Stimulated activated effector memory CD8-positive, alpha-beta T cell treated with anti-CD3 and anti-CD28 coated beads, Interleukin-12 subunit alpha, Interleukin-12 subunit beta, amount 100 ng/mL, for 72 hours (primary cell): Measurements from ENCODE around the gene CCDC85C.
A peak's percentile ranks its signal among the peaks of the same experiment; 100 is the strongest.

ENCODE experiments used
- ATAC-seq: fragments of 150-1000 bp; cut with Tn5 transposase; 2 replicates; pipeline ENCODE4 v1.10.0; 2021
- DNase-seq, 2 donors: peaks; one replicate each; pipeline ENCODE4 v3.0.0; 2021 to 2022; ENCODE audit warnings: low spot score in 2 of 2
- H3K27ac Mint-ChIP-seq: one replicate; pipeline ENCODE4 v1.8.0; 2022; ENCODE audit warnings: mild to moderate bottlenecking, mixed read lengths
- H3K36me3 Mint-ChIP-seq: one replicate; pipeline ENCODE4 v1.8.0; 2022; ENCODE audit warnings: mild to moderate bottlenecking, mixed read lengths
- H3K4me1 Mint-ChIP-seq: one replicate; pipeline ENCODE4 v1.8.0; 2022; ENCODE audit warnings: mixed read lengths
- H3K4me3 Mint-ChIP-seq: one replicate; pipeline ENCODE4 v1.8.0; 2022; ENCODE audit warnings: mild to moderate bottlenecking, mixed read lengths
- H3K9me3 Mint-ChIP-seq: one replicate; pipeline ENCODE4 v1.8.0; 2022; ENCODE audit warnings: mixed read lengths

CCDC85C gene

GRCh38 chr14:99636487-99636886 is 32.5 kb upstream of the CCDC85C start:
- no peaks in the 10 kb centered on the region for H3K4me1 Mint-ChIP-seq
- no peak overlapping the region for H3K4me3 Mint-ChIP-seq
- no peak for ATAC-seq
- DNase-seq = no peak
- no peak overlapping the region for H3K27ac Mint-ChIP-seq
- no peaks in the 10 kb centered on the region for H3K36me3 Mint-ChIP-seq
- no peaks in the 10 kb centered on the region for H3K9me3 Mint-ChIP-seq

- no peak for DNase-seq
- Mint-ChIP-seq H3K4me1 (no peaks in the 10 kb centered on the region), H3K9me3 (no peaks in the 10 kb centered on the region), H3K27ac (no peak overlapping the region), H3K4me3 (no peak overlapping the region), H3K36me3 (no peaks in the 10 kb centered on the region)
- no peak for ATAC-seq
Observed at GRCh38 chr14:99635116-99635515, 31.1 kb upstream of the CCDC85C start.

GRCh38 chr14:99634443-99634842 is 30.4 kb upstream of the CCDC85C start:
- no peak for ATAC-seq
- H3K9me3 Mint-ChIP-seq = no peaks in the 10 kb centered on the region
- no peaks in the 10 kb centered on the region for H3K36me3 Mint-ChIP-seq
- no peak overlapping the region for H3K4me3 Mint-ChIP-seq
- H3K27ac Mint-ChIP-seq = peak overlapping the region; percentile 68
- no peaks in the 10 kb centered on the region for H3K4me1 Mint-ChIP-seq
- DNase-seq = no peak

GRCh38 chr14:99633918-99634317 is 29.9 kb upstream of the CCDC85C start:
- DNase-seq (no peak), ATAC-seq (no peak)
- H3K4me3 Mint-ChIP-seq = no peak overlapping the region
- no peak overlapping the region for H3K27ac Mint-ChIP-seq
- peaks cover 3% of the 10 kb centered on the region for H3K4me1 Mint-ChIP-seq
- no peaks in the 10 kb centered on the region for H3K36me3 Mint-ChIP-seq
- no peaks in the 10 kb centered on the region for H3K9me3 Mint-ChIP-seq

GRCh38 chr14:99633141-99633540 is 29.1 kb upstream of the CCDC85C start:
- no peak for DNase-seq
- Mint-ChIP-seq H3K36me3 (no peaks in the 10 kb centered on the region), H3K4me3 (no peak overlapping the region), H3K27ac (no peak overlapping the region), H3K9me3 (no peaks in the 10 kb centered on the region), H3K4me1 (peaks cover 7% of the 10 kb centered on the region)
- ATAC-seq = no peak

- ATAC-seq = no peak
- no peak overlapping the region for H3K4me3 Mint-ChIP-seq
Observed at GRCh38 chr14:99632410-99633035, 28.5 kb upstream of the CCDC85C start.

GRCh38 chr14:99630202-99630601 is 26.2 kb upstream of the CCDC85C start:
- no peak for DNase-seq
- Mint-ChIP-seq H3K4me3 (no peak overlapping the region), H3K27ac (no peak overlapping the region), H3K36me3 (no peaks in the 10 kb centered on the region), H3K9me3 (no peaks in the 10 kb centered on the region), H3K4me1 (peaks cover 7% of the 10 kb centered on the region)
- ATAC-seq = no peak

More at GRCh38 chr14:99632410-99633035, 28.5 kb upstream of the CCDC85C start:
- no peak for DNase-seq
- H3K36me3 Mint-ChIP-seq = no peaks in the 10 kb centered on the region
- H3K4me1 Mint-ChIP-seq = peaks cover 7% of the 10 kb centered on the region
- H3K27ac Mint-ChIP-seq = peak overlapping the region; percentile 29
- H3K9me3 Mint-ChIP-seq = no peaks in the 10 kb centered on the region

GRCh38 chr14:99628887-99629618 is 25.0 kb upstream of the CCDC85C start:
- Mint-ChIP-seq H3K9me3 (no peaks in the 10 kb centered on the region), H3K4me1 (peaks cover 7% of the 10 kb centered on the region), H3K4me3 (no peak overlapping the region), H3K27ac (no peak overlapping the region), H3K36me3 (no peaks in the 10 kb centered on the region)
- DNase-seq (peak; percentile 64 to 82), ATAC-seq (peak; percentile 82)

- Mint-ChIP-seq H3K4me3 (no peak overlapping the region), H3K9me3 (no peaks in the 10 kb centered on the region), H3K27ac (peak overlapping the region; percentile 58), H3K4me1 (peaks cover 7% of the 10 kb centered on the region), H3K36me3 (no peaks in the 10 kb centered on the region)
- ATAC-seq = no peak
- DNase-seq = no peak
Observed at GRCh38 chr14:99627510-99628381, 23.7 kb upstream of the CCDC85C start.

- Mint-ChIP-seq H3K9me3 (no peaks in the 10 kb centered on the region), H3K36me3 (no peaks in the 10 kb centered on the region), H3K4me1 (peaks cover 7% of the 10 kb centered on the region), H3K27ac (peak overlapping the region; percentile 58), H3K4me3 (no peak overlapping the region)
- DNase-seq = no peak
- ATAC-seq = no peak
Observed at GRCh38 chr14:99627100-99627499, 23.1 kb upstream of the CCDC85C start.

- ATAC-seq (peak; percentile 17), DNase-seq (no peak)
- Mint-ChIP-seq H3K36me3 (no peaks in the 10 kb centered on the region), H3K9me3 (no peaks in the 10 kb centered on the region), H3K4me3 (no peak overlapping the region), H3K4me1 (peaks cover 7% of the 10 kb centered on the region), H3K27ac (no peak overlapping the region)
Observed at GRCh38 chr14:99626041-99626648, 22.1 kb upstream of the CCDC85C start.

- peaks cover 7% of the 10 kb centered on the region for H3K4me1 Mint-ChIP-seq
- no peak overlapping the region for H3K4me3 Mint-ChIP-seq
- DNase-seq (no peak), ATAC-seq (no peak)
- H3K27ac Mint-ChIP-seq = no peak overlapping the region
- no peaks in the 10 kb centered on the region for H3K9me3 Mint-ChIP-seq
- H3K36me3 Mint-ChIP-seq = no peaks in the 10 kb centered on the region
Observed at GRCh38 chr14:99625476-99625875, 21.5 kb upstream of the CCDC85C start.

GRCh38 chr14:99624971-99625370 is 21.0 kb upstream of the CCDC85C start:
- ATAC-seq = no peak
- Mint-ChIP-seq H3K36me3 (no peaks in the 10 kb centered on the region), H3K4me3 (no peak overlapping the region), H3K27ac (no peak overlapping the region), H3K9me3 (no peaks in the 10 kb centered on the region), H3K4me1 (peaks cover 7% of the 10 kb centered on the region)
- DNase-seq = no peak

- Mint-ChIP-seq H3K4me3 (no peak overlapping the region), H3K9me3 (no peaks in the 10 kb centered on the region), H3K27ac (no peak overlapping the region), H3K4me1 (peaks cover 5% of the 10 kb centered on the region), H3K36me3 (no peaks in the 10 kb centered on the region)
- DNase-seq = no peak
- no peak for ATAC-seq
Observed at GRCh38 chr14:99624024-99624423, 20.0 kb upstream of the CCDC85C start.

- DNase-seq (no peak), ATAC-seq (no peak)
- H3K4me3 Mint-ChIP-seq = no peak overlapping the region
- H3K36me3 Mint-ChIP-seq = no peaks in the 10 kb centered on the region
- no peaks in the 10 kb centered on the region for H3K9me3 Mint-ChIP-seq
- H3K4me1 Mint-ChIP-seq = no peaks in the 10 kb centered on the region
- no peak overlapping the region for H3K27ac Mint-ChIP-seq
Observed at GRCh38 chr14:99621948-99622347, 17.9 kb upstream of the CCDC85C start.
